IMR-90 (cell line): ENCODE results near the gene PTPN5. TPM values are rescaled to one million over a fixed set of nuclear protein-coding genes. Genes with fewer than 3 reads are reported as not detected.

Source experiments
- ATAC-seq: fragments of 200-7000 bp; cut with Tn5 transposase; 2 replicates; pipeline ENCODE4 v1.9.1; 2020; ENCODE audit warnings: low read depth, mild to moderate bottlenecking, moderate library complexity
- BruUV-seq: library from RNA; stranded (reverse); fragments of 400-500 nt; replicated peaks from 2 replicates; lab custom pipeline; 2021; lab: Mats Ljungman, UMichigan
- CTCF ChIA-PET: fragments of 300-600 bp; formaldehyde crosslinking; extraction: SDS; loops from one replicate; lab custom pipeline; 2021; ENCODE audit warnings: antibody characterized with exemption; lab: Yijun Ruan, JAX
- POLR2A ChIA-PET: fragments of 300-600 bp; sonication (Branson Sonifier 250); formaldehyde crosslinking; loops from one replicate; lab custom pipeline; 2022; ENCODE audit warnings: antibody characterized with exemption; ENCODE audit not compliant: unreplicated experiment; lab: Charles Lee
- DNase-seq: peaks from one replicate; pipeline ENCODE4 v3.0.0; 2013
- H2AFZ ChIP-seq: replicated peaks from 2 replicates; pipeline ENCODE3; 2013; ENCODE audit warnings: low read length, mild to moderate bottlenecking; ENCODE audit not compliant: poor library complexity
- H2AK5ac ChIP-seq: 2 replicates; pipeline ENCODE4 v1.6.1; 2013; ENCODE audit warnings: low read depth, low read length, inconsistent platforms
- H2AK9ac ChIP-seq: replicated peaks from 2 replicates; pipeline ENCODE3; 2013; ENCODE audit warnings: mild to moderate bottlenecking, low read depth, low read length, moderate library complexity; ENCODE audit not compliant: poor library complexity
- H2BK120ac ChIP-seq: 2 replicates; pipeline ENCODE4 v1.6.1; 2013; ENCODE audit warnings: low read depth, low read length, inconsistent platforms
- H2BK15ac ChIP-seq: 3 replicates; pipeline ENCODE4 v1.6.1; 2013; ENCODE audit warnings: low read depth, low read length, inconsistent platforms
- H2BK20ac ChIP-seq: 2 replicates; pipeline ENCODE4 v1.6.1; 2013; ENCODE audit warnings: low read depth, mild to moderate bottlenecking, inconsistent platforms, low read length, moderate library complexity
- H2BK5ac ChIP-seq: 2 replicates; pipeline ENCODE4 v1.6.1; 2013; ENCODE audit warnings: mild to moderate bottlenecking, low read depth, low read length, inconsistent platforms; ENCODE audit not compliant: poor library complexity, severe bottlenecking
- H3K14ac ChIP-seq: replicated peaks from 2 replicates; pipeline ENCODE4 v1.6.1; 2013; ENCODE audit warnings: low read depth, low read length, inconsistent platforms
- H3K18ac ChIP-seq: 2 replicates; pipeline ENCODE4 v1.6.1; 2013; ENCODE audit warnings: low read depth, low read length, control low read depth
- H3K23ac ChIP-seq: 2 replicates; pipeline ENCODE4 v1.6.1; 2013; ENCODE audit warnings: low read depth, low read length, inconsistent platforms
- H3K27ac ChIP-seq: 2 replicates; pipeline ENCODE4 v1.5.1; 2013; ENCODE audit warnings: mild to moderate bottlenecking, control low read depth, low read length; ENCODE audit not compliant: insufficient read depth
- H3K27me3 ChIP-seq: 2 replicates; pipeline ENCODE4 v1.6.1; 2013; ENCODE audit warnings: low read length; ENCODE audit not compliant: control insufficient read depth, insufficient read depth
- H3K36me3 ChIP-seq: 2 replicates; pipeline ENCODE4 v1.6.1; 2013; ENCODE audit warnings: low read length, mixed read lengths; ENCODE audit not compliant: control insufficient read depth, insufficient read depth
- H3K4ac ChIP-seq: 2 replicates; pipeline ENCODE4 v1.6.1; 2013; ENCODE audit warnings: low read depth, low read length, inconsistent platforms
- H3K4me1 ChIP-seq: 2 replicates; pipeline ENCODE4 v1.6.1; 2013; ENCODE audit warnings: low read length, mixed read lengths; ENCODE audit not compliant: control insufficient read depth, insufficient read depth
- H3K4me2 ChIP-seq: 2 replicates; pipeline ENCODE4 v1.6.1; 2013; ENCODE audit warnings: low read depth, mild to moderate bottlenecking, control low read depth, low read length, moderate library complexity
- H3K4me3 ChIP-seq: 2 replicates; pipeline ENCODE4 v1.5.1; 2013; ENCODE audit warnings: low read depth, mild to moderate bottlenecking, control low read depth, low read length, moderate library complexity; ENCODE audit not compliant: insufficient read depth
- H3K56ac ChIP-seq: 2 replicates; pipeline ENCODE4 v1.6.1; 2013; ENCODE audit warnings: low read length, inconsistent platforms; ENCODE audit not compliant: insufficient read depth; ENCODE audit errors: extremely low read depth
- H3K79me1 ChIP-seq, 2 experiments: 2 replicates each; pipeline ENCODE4 v1.6.1; 2013; ENCODE audit warnings: low read length in 2 of 2, inconsistent platforms in 1 of 2, low read depth in 1 of 2
- H3K9ac ChIP-seq: 2 replicates; pipeline ENCODE4 v1.6.1; 2013; ENCODE audit warnings: low read depth, low read length, control low read depth
- H3K9me1 ChIP-seq: 2 replicates; pipeline ENCODE4 v1.6.1; 2013; ENCODE audit warnings: low read length, inconsistent platforms; ENCODE audit not compliant: insufficient read depth
- H3K9me3 ChIP-seq: 2 replicates; pipeline ENCODE4 v1.6.1; 2013; ENCODE audit warnings: low read length; ENCODE audit not compliant: control insufficient read depth, insufficient read depth
- H4K20me1 ChIP-seq: 2 replicates; pipeline ENCODE4 v1.6.1; 2013; ENCODE audit warnings: low read length, inconsistent platforms; ENCODE audit not compliant: insufficient read depth
- H4K5ac ChIP-seq: 2 replicates; pipeline ENCODE4 v1.6.1; 2013; ENCODE audit warnings: mild to moderate bottlenecking, low read depth, low read length, control low read depth
- H4K8ac ChIP-seq, 2 experiments: 2 replicates each; pipeline ENCODE4 v1.6.1; 2013; ENCODE audit warnings: low read depth in 2 of 2, low read length in 2 of 2, control low read depth in 1 of 2, inconsistent platforms in 1 of 2
- H4K91ac ChIP-seq: 2 replicates; pipeline ENCODE4 v1.6.1; 2013; ENCODE audit warnings: low read depth, low read length, inconsistent platforms; ENCODE audit not compliant: insufficient read depth
- BHLHE40 ChIP-seq: fragments of 150-350 bp; IDR thresholded peaks from 2 replicates; pipeline ENCODE4 v1.6.1; 2016; ENCODE audit warnings: mild to moderate bottlenecking, low read depth, low read length
- CEBPB ChIP-seq: IDR thresholded peaks from 2 replicates; pipeline ENCODE4 v1.6.1; 2012; ENCODE audit warnings: low read depth, low read length, improper control_type of control experiment
- CHD1 ChIP-seq: IDR thresholded peaks from 2 replicates; pipeline ENCODE4 v1.6.1; 2012; ENCODE audit warnings: low read depth, low read length, improper control_type of control experiment
- FOS ChIP-seq: fragments of 150-350 bp; IDR thresholded peaks from 2 replicates; pipeline ENCODE4 v1.6.1; 2016; ENCODE audit warnings: low read depth, low read length
- MAFK ChIP-seq: IDR thresholded peaks from 2 replicates; pipeline ENCODE4 v1.6.1; 2012; ENCODE audit warnings: low read depth, low read length, improper control_type of control experiment
- MAZ ChIP-seq: IDR thresholded peaks from 2 replicates; pipeline ENCODE4 v1.6.1; 2012; ENCODE audit warnings: low read depth, mild to moderate bottlenecking, low read length, improper control_type of control experiment, moderate library complexity, borderline replicate concordance
- NFE2L2 ChIP-seq: fragments of 150-350 bp; IDR thresholded peaks from 2 replicates; pipeline ENCODE4 v1.6.1; 2016; ENCODE audit warnings: low read depth, mild to moderate bottlenecking, low read length
- POLR2A ChIP-seq: IDR thresholded peaks from 2 replicates; pipeline ENCODE4 v1.6.1; 2012; ENCODE audit warnings: mild to moderate bottlenecking, low read depth, low read length
- RAD21 ChIP-seq: IDR thresholded peaks from 2 replicates; pipeline ENCODE4 v1.6.1; 2012; ENCODE audit warnings: low read length, improper control_type of control experiment
- RCOR1 ChIP-seq: IDR thresholded peaks from 2 replicates; pipeline ENCODE4 v1.6.1; 2012; ENCODE audit warnings: mild to moderate bottlenecking, low read length, improper control_type of control experiment; ENCODE audit not compliant: insufficient replicate concordance
- RFX5 ChIP-seq: IDR thresholded peaks from 2 replicates; pipeline ENCODE4 v1.8.0; 2012; ENCODE audit warnings: low read depth, mild to moderate bottlenecking, low read length, moderate library complexity
- SMC3 ChIP-seq: fragments of 150-350 bp; IDR thresholded peaks from 2 replicates; pipeline ENCODE4 v1.6.1; 2016; ENCODE audit warnings: low read depth, mild to moderate bottlenecking, antibody characterized with exemption, low read length, moderate library complexity
- WGBS, 2 experiments: methylation state at CpG; one replicate each; pipeline versions ENCODE4 v1.1.5 to v1.1.7; 2013; ENCODE audit warnings: missing lambda C conversion rate in 2 of 2; ENCODE audit not compliant: insufficient read length in 1 of 2; ENCODE audit errors: extremely low coverage in 2 of 2; 5-methylcytosine and 5-hydroxymethylcytosine counted together
- dilution Hi-C: fragments of 300-500 bp; cut with HindIII; formaldehyde crosslinking; loops from one replicate; pipeline ENCODE4 v1.14.3; 2018; ENCODE audit warnings: low sequenced_read_pairs; ENCODE audit not compliant: unreplicated experiment
- in situ Hi-C: fragments of 300-500 bp; cut with MboI; formaldehyde crosslinking; loops from 3 replicates; pipeline ENCODE4 v1.14.3; 2019; ENCODE audit warnings: low sequenced_read_pairs, inconsistent platforms, mixed read lengths
- intact Hi-C: fragments of 100-400 bp; cut with micrococcal nuclease; formaldehyde crosslinking; loops from 2 replicates; pipeline ENCODE4 v1.10.0; 2022
- polyA plus RNA-seq, 3 experiments: library from polyadenylated mRNA; depleted of rRNA; stranded (reverse); fragments of >200 nt; gene quantifications; 2 replicates each; pipeline ENCODE4 v1.2.3, GENCODE V29; 2012; ENCODE audit warnings: low replicate concordance in 1 of 3
- total RNA-seq: library from RNA; depleted of rRNA; stranded (reverse); fragments of >200 nt; gene quantifications from 2 replicates; pipeline ENCODE4 v1.2.3, GENCODE V29; 2012
- TF ChIP-seq, protein P1 (sequence below): fragments of 150-350 bp; IDR thresholded peaks from 2 replicates; pipeline ENCODE4 v1.6.1; 2016; ENCODE audit warnings: low read depth, mild to moderate bottlenecking, low read length, moderate library complexity, borderline replicate concordance
- TF ChIP-seq, protein P2 (sequence below): fragments of 150-350 bp; IDR thresholded peaks from 2 replicates; pipeline ENCODE4 v1.6.1; 2017; ENCODE audit warnings: mild to moderate bottlenecking, antibody characterized with exemption, low read length, low read depth
- TF ChIP-seq, protein P3 (sequence below): conservative IDR thresholded peaks from 2 replicates; pipeline ENCODE4 v1.5.1; 2012; ENCODE audit warnings: mild to moderate bottlenecking, low read depth, low read length, improper control_type of control experiment

PTPN5 gene
- total and polyA plus RNA-seq, 2 of the 4 experiments (the other 2 are of a cell fraction), result not detected

DNA sequence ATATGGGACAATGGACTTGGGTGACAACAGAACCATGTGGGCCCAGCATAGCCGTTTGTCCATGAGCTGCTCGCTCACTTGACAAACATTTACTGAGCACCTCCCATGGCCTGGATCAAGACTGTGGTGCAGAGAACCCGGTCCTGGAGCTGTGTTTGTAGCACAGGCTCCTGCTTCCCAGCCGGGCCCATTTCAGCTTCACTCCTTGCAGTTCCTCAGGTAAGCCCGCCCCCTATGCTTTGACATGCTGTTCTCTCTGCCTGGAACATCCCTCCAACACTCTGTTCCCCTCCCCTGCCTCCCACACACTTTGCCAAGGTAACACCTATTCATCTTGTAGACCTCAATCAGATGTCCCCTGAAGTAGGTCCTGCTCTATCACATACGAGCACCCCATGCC is 46.3 kb downstream of the PTPN5 start:
- no peak overlapping the region for H3K4me2 ChIP-seq
- H3K56ac ChIP-seq, result no peak overlapping the region
- no peak overlapping the region for H4K91ac ChIP-seq
- no peak overlapping the region for H2AK9ac ChIP-seq
- no peak overlapping the region for H2AFZ ChIP-seq
- ChIA-PET POLR2A (no interaction called here), CTCF (interaction anchor here (1.0 kb wide), 1 partner anchor 23 kb away, joined by 3 read pairs; no protein-coding TSS in a partner anchor)
- no peak overlapping the region for H2BK5ac ChIP-seq
- no peak overlapping the region for H2BK120ac ChIP-seq
- TF ChIP-seq, protein P1, sequence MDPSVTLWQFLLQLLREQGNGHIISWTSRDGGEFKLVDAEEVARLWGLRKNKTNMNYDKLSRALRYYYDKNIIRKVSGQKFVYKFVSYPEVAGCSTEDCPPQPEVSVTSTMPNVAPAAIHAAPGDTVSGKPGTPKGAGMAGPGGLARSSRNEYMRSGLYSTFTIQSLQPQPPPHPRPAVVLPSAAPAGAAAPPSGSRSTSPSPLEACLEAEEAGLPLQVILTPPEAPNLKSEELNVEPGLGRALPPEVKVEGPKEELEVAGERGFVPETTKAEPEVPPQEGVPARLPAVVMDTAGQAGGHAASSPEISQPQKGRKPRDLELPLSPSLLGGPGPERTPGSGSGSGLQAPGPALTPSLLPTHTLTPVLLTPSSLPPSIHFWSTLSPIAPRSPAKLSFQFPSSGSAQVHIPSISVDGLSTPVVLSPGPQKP, result no peak
- TF ChIP-seq CEBPB (no peak), RCOR1 (no peak), NFE2L2 (no peak), RFX5 (no peak), MAZ (no peak), SMC3 (no peak), POLR2A (no peak), CHD1 (no peak), RAD21 (no peak), FOS (no peak), MAFK (no peak), BHLHE40 (no peak)
- TF ChIP-seq, protein P2, sequence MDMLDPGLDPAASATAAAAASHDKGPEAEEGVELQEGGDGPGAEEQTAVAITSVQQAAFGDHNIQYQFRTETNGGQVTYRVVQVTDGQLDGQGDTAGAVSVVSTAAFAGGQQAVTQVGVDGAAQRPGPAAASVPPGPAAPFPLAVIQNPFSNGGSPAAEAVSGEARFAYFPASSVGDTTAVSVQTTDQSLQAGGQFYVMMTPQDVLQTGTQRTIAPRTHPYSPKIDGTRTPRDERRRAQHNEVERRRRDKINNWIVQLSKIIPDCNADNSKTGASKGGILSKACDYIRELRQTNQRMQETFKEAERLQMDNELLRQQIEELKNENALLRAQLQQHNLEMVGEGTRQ, result no peak
- TF ChIP-seq, protein P3, sequence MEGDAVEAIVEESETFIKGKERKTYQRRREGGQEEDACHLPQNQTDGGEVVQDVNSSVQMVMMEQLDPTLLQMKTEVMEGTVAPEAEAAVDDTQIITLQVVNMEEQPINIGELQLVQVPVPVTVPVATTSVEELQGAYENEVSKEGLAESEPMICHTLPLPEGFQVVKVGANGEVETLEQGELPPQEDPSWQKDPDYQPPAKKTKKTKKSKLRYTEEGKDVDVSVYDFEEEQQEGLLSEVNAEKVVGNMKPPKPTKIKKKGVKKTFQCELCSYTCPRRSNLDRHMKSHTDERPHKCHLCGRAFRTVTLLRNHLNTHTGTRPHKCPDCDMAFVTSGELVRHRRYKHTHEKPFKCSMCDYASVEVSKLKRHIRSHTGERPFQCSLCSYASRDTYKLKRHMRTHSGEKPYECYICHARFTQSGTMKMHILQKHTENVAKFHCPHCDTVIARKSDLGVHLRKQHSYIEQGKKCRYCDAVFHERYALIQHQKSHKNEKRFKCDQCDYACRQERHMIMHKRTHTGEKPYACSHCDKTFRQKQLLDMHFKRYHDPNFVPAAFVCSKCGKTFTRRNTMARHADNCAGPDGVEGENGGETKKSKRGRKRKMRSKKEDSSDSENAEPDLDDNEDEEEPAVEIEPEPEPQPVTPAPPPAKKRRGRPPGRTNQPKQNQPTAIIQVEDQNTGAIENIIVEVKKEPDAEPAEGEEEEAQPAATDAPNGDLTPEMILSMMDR, result no peak
- H3K9ac ChIP-seq, result no peak overlapping the region
- H3K4me1 ChIP-seq, result peaks cover 5% of the 10 kb centered on the region
- dilution Hi-C loops, result no loop called here
- H2AK5ac ChIP-seq, result no peak overlapping the region
- H3K18ac ChIP-seq, result no peak overlapping the region
- no peaks in the 10 kb centered on the region for H4K20me1 ChIP-seq
- H4K5ac ChIP-seq, result no peak overlapping the region
- no peaks in the 10 kb centered on the region for H3K9me3 ChIP-seq
- no peak overlapping the region for H2BK15ac ChIP-seq
- WGBS, 2 experiments, result 46% methylated on average over 5 of the region's 6 CpGs; no CpG with 5 or more reads in 1 of the 2 experiments
- no peak overlapping the region for H3K23ac ChIP-seq
- H3K36me3 ChIP-seq, result no peaks in the 10 kb centered on the region
- peaks cover 6% of the 10 kb centered on the region; the same call in 1 of the 2 replicates for H3K9me1 ChIP-seq
- H3K79me1 ChIP-seq, result no peaks in the 10 kb centered on the region
- intact Hi-C loops, result no loop called here
- BruUV-seq, result no TSS peak
- in situ Hi-C loops, result loop anchor here (25.0 kb wide), 1 partner anchor 208 kb away; the partner anchor contains the start of gene TSG101
- no peak overlapping the region for H4K8ac ChIP-seq
- no peak overlapping the region for H3K4ac ChIP-seq
- H3K4me3 ChIP-seq, result no peak overlapping the region
- no peak overlapping the region for H2BK20ac ChIP-seq
- no peak overlapping the region for H3K27ac ChIP-seq
- no peaks in the 10 kb centered on the region; the same call in 1 of the 2 replicates for H3K27me3 ChIP-seq
- ATAC-seq, result no peak
- no peak overlapping the region for H3K14ac ChIP-seq
- DNase-seq, result no peak
